Sigmoid colon (tissue), 4 donors: ENCODE results near the gene TMEM63C.

ENCODE experiments used
- POLR2AphosphoS5 ChIP-seq, 4 donors: sonication (generic); formaldehyde crosslinking; IDR thresholded peaks; one replicate each; pipeline ENCODE4 v1.6.1; 2017; ENCODE audit warnings: antibody characterized with exemption in 4 of 4
- TF ChIP-seq, protein P1 (sequence below), 4 experiments: fragments of 450-650 bp in 3 of 4; fragments of 200-600 bp in 1 of 4; IDR thresholded peaks; one replicate each; pipeline ENCODE4 v1.5.1; 2016 to 2019; ENCODE audit warnings: antibody characterized with exemption in 4 of 4, mild to moderate bottlenecking in 3 of 4, moderate library complexity in 2 of 4

DNA sequence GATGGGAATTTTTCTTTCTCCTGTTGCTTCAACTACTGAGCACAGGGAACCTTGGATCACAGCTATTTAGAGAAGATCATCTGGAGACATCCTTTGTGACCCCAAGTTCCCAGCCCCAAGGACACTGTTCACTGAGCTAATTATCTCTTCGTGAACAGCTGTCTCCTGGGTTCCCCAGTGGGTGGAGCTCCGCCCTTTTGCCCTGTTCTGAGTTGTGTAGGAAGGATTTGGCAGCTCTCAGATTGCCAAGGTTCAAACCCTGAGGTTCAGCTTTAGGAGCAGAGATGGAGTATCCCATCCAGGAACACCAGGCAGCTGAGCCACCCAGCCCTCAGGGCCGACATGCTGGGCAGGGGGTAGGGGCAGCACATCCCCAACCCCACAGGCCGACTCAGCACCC, 57.4 kb downstream of the TMEM63C start:
- no peak for TF ChIP-seq POLR2AphosphoS5 (IDR thresholded peaks at IDR 0.05)
- TF ChIP-seq, protein P1, sequence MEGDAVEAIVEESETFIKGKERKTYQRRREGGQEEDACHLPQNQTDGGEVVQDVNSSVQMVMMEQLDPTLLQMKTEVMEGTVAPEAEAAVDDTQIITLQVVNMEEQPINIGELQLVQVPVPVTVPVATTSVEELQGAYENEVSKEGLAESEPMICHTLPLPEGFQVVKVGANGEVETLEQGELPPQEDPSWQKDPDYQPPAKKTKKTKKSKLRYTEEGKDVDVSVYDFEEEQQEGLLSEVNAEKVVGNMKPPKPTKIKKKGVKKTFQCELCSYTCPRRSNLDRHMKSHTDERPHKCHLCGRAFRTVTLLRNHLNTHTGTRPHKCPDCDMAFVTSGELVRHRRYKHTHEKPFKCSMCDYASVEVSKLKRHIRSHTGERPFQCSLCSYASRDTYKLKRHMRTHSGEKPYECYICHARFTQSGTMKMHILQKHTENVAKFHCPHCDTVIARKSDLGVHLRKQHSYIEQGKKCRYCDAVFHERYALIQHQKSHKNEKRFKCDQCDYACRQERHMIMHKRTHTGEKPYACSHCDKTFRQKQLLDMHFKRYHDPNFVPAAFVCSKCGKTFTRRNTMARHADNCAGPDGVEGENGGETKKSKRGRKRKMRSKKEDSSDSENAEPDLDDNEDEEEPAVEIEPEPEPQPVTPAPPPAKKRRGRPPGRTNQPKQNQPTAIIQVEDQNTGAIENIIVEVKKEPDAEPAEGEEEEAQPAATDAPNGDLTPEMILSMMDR (IDR thresholded peaks at IDR 0.05) = no peak
